Common myeloid progenitor, CD34-positive (primary cell): ENCODE measurements around the gene PIEZO1.

Experiments
- CTCF ChIA-PET: fragments of 350-600 bp; sonication (Branson Sonifier 250); formaldehyde crosslinking; loops from one replicate; lab custom pipeline; 2021; ENCODE audit warnings: antibody characterized with exemption; lab: Charles Lee
- POLR2A ChIA-PET: fragments of 350-600 bp; sonication (Branson Sonifier 250); formaldehyde crosslinking; loops from one replicate; lab custom pipeline; 2021; ENCODE audit warnings: antibody characterized with exemption; lab: Charles Lee
- DNase-seq, 3 donors: peaks; one replicate each; pipeline versions ENCODE4 v3.0.0 to v3.0.0-alpha.2; 2013
- H3K27ac ChIP-seq, 2 experiments: 1 replicate in 1 of 2; 2 replicates in 1 of 2; pipeline ENCODE4 v1.7.0; 2013; ENCODE audit warnings: inconsistent platforms in 2 of 2, low read length in 2 of 2, mild to moderate bottlenecking in 2 of 2, low read depth in 1 of 2, moderate library complexity in 1 of 2; ENCODE audit not compliant: severe bottlenecking in 2 of 2, insufficient read depth in 1 of 2, poor library complexity in 1 of 2
- H3K27me3 ChIP-seq, 5 experiments: replicated peaks in 2 of 5; 1 replicate in 3 of 5; 2 replicates in 2 of 5; pipeline versions ENCODE4 v1.6.1 to v1.7.0; 2013; ENCODE audit warnings: low read length in 4 of 5, mild to moderate bottlenecking in 2 of 5, moderate library complexity in 2 of 5, inconsistent platforms in 1 of 5; ENCODE audit not compliant: insufficient read depth in 5 of 5, control insufficient read depth in 4 of 5
- H3K36me3 ChIP-seq, 4 experiments: 1 replicate in 2 of 4; 2 replicates in 2 of 4; pipeline versions ENCODE4 v1.6.1 to v1.7.0; 2013; ENCODE audit warnings: low read length in 3 of 4, control low read depth in 1 of 4, mild to moderate bottlenecking in 1 of 4; ENCODE audit not compliant: control insufficient read depth in 4 of 4, insufficient read depth in 4 of 4
- H3K4me1 ChIP-seq, 4 experiments: 1 replicate in 3 of 4; 2 replicates in 1 of 4; pipeline versions ENCODE4 v1.6.1 to v1.7.1; 2013; ENCODE audit warnings: low read length in 3 of 4, mild to moderate bottlenecking in 3 of 4, control low read depth in 1 of 4, inconsistent platforms in 1 of 4, moderate library complexity in 1 of 4; ENCODE audit not compliant: control insufficient read depth in 4 of 4, insufficient read depth in 4 of 4; ENCODE audit errors: control extremely low read depth in 1 of 4
- H3K4me3 ChIP-seq, 7 experiments: 1 replicate in 4 of 7; 2 replicates in 3 of 7; pipeline versions ENCODE4 v1.5.1 to v1.7.0; 2013; ENCODE audit warnings: mild to moderate bottlenecking in 7 of 7, low read length in 6 of 7, moderate library complexity in 6 of 7, inconsistent platforms in 2 of 7, low read depth in 2 of 7, control low read depth in 1 of 7; ENCODE audit not compliant: insufficient read depth in 4 of 7, control insufficient read depth in 1 of 7; ENCODE audit errors: extremely low read depth in 1 of 7
- H3K9me3 ChIP-seq, 5 experiments: 1 replicate in 4 of 5; 2 replicates in 1 of 5; pipeline versions ENCODE4 v1.6.1 to v1.7.1; 2013; ENCODE audit warnings: low read length in 4 of 5, mild to moderate bottlenecking in 2 of 5, inconsistent platforms in 1 of 5, low read depth in 1 of 5, moderate library complexity in 1 of 5; ENCODE audit not compliant: control insufficient read depth in 4 of 5, insufficient read depth in 2 of 5; ENCODE audit errors: control extremely low read depth in 1 of 5
- WGBS: methylation state at CpG from one replicate; pipeline ENCODE4 v1.1.5; 2013; ENCODE audit not compliant: insufficient coverage; 5-methylcytosine and 5-hydroxymethylcytosine counted together

The PIEZO1 gene

DNA sequence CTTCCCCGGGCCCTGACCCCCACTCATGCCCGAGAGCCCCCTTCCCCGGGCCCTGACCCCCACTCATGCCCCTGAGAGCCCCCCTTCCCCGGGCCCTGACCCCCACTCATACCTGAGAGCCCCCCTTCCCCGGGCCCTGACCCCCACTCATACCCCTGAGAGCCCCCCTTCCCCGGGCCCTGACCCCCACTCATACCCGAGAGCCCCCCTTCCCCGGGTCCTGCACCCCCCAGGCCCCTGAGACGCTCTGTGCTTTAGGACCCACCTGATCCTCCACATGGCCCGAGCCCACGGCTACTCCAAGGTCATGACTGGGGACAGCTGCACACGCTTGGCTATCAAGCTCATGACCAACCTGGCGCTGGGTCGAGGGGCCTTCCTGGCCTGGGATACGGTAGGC is 72.0 kb downstream of the PIEZO1 start:
- Histone ChIP-seq H3K36me3 (peaks cover 11 to 77% (median 45%) of the 10 kb centered on the region in 4 experiments), H3K4me3 (no peak overlapping the region), H3K27me3 (no peaks in the 10 kb centered on the region), H3K4me1 (peaks cover 0 to 3% (median 0%) of the 10 kb centered on the region in 4 experiments), H3K9me3 (no peaks in the 10 kb centered on the region), H3K27ac (no peak overlapping the region)
- CTCF ChIA-PET, result no interaction called here
- DNase-seq, result no peak
- 97% methylated on average over 8 of the region's 15 CpGs for WGBS
- POLR2A ChIA-PET, result no interaction called here

DNA sequence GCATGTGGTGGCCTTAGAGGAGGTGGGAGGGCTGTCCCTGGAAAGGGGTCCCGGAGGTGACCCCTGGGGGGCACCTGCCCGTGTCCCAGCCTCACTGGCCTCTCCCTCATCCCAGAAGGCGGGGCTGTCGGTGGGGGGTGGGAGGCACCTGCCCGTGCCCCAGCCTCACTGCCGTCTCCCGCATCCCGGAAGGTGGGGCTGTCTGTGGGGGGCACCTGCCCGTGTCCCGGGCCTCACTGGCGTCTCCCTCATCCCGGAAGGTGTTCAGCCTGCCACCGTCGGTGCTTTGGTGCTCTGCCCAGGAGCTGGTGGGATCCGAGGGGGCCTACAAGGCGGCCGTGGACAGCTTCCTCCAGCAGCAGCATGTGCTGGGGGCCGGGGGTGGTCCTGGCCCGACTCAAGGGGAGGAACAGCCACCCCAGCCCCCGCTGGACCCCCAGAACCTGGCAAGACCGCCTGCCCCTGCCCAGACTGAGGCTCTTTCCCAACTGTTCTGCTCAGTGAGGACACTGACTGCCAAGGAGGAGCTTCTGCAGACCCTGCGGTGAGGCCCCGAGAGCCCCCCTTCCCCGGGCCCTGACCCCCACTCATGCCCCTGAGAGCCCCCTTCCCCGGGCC is 72.5 kb downstream of the PIEZO1 start:
- Histone ChIP-seq H3K4me3 (no peak overlapping the region), H3K27me3 (no peaks in the 10 kb centered on the region), H3K36me3 (peaks cover 9 to 72% (median 40%) of the 10 kb centered on the region in 4 experiments), H3K9me3 (no peaks in the 10 kb centered on the region), H3K4me1 (peaks cover 0 to 5% (median 2%) of the 10 kb centered on the region in 4 experiments), H3K27ac (no peak overlapping the region)
- ChIA-PET POLR2A (no interaction called here), CTCF (no interaction called here)
- no peak for DNase-seq
- 93% methylated on average over 22 of the region's 25 CpGs for WGBS

DNA sequence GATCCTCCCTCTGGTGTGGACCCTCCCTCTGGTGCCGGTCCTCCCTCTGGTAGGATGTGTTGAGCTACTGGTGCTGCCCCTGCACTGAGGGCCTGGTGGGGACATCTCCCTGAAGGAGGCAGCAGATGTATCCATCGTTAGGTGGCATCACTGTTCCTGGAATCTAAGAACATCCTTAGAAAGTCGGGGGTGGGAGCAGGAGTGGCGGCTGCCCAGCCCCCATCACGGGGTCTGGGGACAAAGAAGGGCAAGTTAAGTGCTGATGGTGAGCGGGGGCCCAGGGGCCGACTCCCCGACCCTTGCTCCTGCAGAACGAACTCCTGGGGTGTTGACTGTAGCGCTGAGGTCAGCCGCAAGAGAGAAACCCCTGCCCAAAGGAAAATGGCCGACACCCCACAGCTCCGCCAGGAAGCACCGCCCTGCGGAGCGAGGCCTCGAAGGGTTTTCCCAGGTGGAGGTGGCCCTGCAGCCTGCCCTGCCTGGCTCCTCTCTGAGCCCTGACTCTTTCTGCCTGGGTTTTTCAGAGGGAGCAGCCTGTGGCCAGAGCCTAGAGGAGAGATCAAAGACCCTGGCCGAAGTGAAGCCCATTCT is 73.2 kb downstream of the PIEZO1 start:
- no peaks in the 10 kb centered on the region for H3K27me3 ChIP-seq
- H3K4me3 ChIP-seq, result no peak overlapping the region
- no peaks in the 10 kb centered on the region for H3K9me3 ChIP-seq
- H3K27ac ChIP-seq, result no peak overlapping the region
- ChIA-PET CTCF (interaction anchor here (1.2 kb wide), 1 partner anchor 9 kb away, joined by 3 read pairs; no protein-coding TSS in a partner anchor), POLR2A (no interaction called here)
- no peak for DNase-seq
- peaks cover 2 to 11% (median 9%) of the 10 kb centered on the region in 4 experiments for H3K4me1 ChIP-seq
- WGBS, result 85% methylated on average over 17 of the region's 18 CpGs
- H3K36me3 ChIP-seq, result peaks cover 9 to 65% (median 34%) of the 10 kb centered on the region in 4 experiments

DNA sequence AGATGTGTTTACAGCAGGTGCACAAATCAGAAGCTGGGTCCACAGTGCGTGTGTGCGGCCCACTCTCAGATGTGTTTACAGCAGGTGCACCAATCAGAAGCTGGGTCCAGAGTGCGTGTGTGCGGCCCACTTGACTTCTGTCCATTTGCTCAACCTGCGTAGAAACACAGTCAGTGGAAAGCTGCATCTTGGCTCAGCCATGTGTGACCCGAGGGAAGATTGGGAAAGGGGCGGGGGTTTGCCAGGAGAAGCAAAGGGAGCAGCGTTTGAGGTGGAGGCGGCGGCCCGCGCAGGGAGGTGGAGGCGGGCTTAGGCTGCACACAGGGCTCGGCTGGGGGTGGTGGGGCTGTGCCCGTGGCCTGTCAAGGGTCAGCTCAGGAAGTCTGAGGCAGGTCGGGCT is 74.5 kb downstream of the PIEZO1 start:
- H3K4me3 ChIP-seq, result no peak overlapping the region
- H3K27me3 ChIP-seq, result no peaks in the 10 kb centered on the region
- no peak for DNase-seq
- H3K27ac ChIP-seq, result peak overlapping the region in 1 of 2 experiments; percentile 11
- peaks cover 4 to 18% (median 14%) of the 10 kb centered on the region in 4 experiments for H3K4me1 ChIP-seq
- 93% methylated on average over 9 of the region's 16 CpGs for WGBS
- H3K9me3 ChIP-seq, result no peaks in the 10 kb centered on the region
- H3K36me3 ChIP-seq, result peaks cover 5 to 52% (median 22%) of the 10 kb centered on the region in 4 experiments
- POLR2A ChIA-PET, result no interaction called here
- CTCF ChIA-PET, result no interaction called here

DNA sequence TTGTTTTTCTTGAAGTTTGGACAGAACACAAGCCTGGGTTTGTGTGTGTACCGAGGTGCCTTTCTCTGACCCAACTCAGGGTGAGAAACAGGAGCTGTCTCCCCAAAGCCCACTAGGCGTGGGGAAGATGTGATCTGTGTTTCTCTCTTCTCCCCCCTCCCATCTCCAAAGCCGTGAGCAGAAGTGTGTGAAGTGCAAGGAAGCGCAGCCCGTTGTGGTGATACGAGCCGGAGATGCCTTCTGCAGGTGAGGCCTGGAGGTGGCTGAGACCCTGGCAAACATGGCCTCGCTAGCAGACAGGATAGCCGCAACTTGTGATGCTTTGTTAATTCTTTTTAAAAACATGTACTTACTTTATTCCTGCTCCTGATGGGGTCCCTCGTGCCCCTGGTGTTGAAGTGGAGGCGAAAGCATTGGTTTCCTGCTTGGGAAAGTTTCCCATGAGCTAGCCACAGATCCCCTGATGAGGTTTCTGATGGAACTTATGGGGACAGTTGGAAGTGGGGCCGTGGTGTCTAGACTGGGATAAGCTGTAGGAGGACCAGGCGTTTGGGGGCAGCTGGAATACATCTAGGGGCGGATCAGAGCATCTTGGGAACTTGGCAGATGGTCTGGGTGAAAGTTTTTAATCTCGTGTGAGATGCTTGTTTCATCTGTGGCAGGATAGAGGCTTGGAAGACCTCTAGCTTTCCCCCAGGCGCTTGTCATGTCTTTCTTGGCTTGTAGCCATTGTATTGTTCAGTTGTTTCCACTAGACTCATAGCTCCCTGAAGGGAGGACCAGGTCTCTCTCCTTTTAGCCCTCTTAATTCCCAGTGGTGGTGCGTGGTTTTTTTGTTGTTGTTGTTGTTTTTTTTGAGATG is 77.8 kb downstream of the PIEZO1 start:
- POLR2A ChIA-PET, result interaction anchor here (0.6 to 1.5 kb wide), 2 partner anchors 15 to 214 kb away, joined by 3 to 6 read pairs; no protein-coding TSS in a partner anchor
- no peak for DNase-seq
- peak overlapping the region; percentile 40 to 79 for H3K27ac ChIP-seq
- no peaks in the 10 kb centered on the region for H3K9me3 ChIP-seq
- peaks cover 0 to 38% (median 3%) of the 10 kb centered on the region in 4 experiments for H3K36me3 ChIP-seq
- H3K4me3 ChIP-seq, result peak overlapping the region; percentile 70 to 93 (median 87)
- WGBS, result 87% methylated on average over 5 of the region's 17 CpGs
- CTCF ChIA-PET, result no interaction called here
- peaks cover 9 to 51% (median 47%) of the 10 kb centered on the region in 4 experiments for H3K4me1 ChIP-seq
- no peaks in the 10 kb centered on the region for H3K27me3 ChIP-seq

DNA sequence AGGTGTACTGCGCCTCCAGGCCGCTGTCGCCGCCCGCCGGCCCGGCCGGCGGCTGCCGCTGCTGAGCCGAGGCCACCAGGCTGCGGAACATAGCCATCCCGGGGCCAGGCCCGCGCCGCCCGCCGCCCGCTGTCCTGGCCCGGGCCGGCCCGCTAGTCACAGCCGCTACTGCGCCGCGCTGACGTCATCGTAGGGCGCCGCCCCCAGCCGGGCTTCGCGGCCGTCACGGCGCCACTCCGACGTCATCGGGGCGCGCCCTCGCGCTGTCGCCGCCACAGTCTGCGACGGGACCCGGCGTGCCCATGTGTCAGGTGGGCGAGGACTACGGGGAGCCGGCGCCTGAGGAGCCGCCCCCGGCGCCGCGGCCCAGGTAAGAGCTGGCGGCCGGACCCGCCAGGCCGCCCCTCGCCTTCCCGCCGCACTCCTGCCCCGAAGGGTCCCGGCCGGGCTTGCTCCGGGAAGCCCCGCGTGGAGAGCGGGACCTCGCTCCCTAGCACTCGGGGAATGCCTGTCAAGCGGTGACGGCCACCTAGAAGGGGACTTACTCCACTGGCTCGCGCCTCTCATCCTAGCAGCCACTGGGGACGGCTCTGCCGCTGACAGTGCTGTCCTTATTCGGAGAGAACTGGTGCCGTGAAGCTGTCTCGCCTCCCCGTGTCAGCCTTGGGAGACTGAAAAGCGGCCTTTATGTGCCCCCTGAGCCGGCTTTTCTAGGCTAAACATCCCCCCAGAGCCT is 78.6 kb downstream of the PIEZO1 start, which contains the start of the genes CTU2 and RNF166:
TSS of gene CTU2 (plus strand) at position 275 of the 736 bp plus-strand sequence. CDS start at position 303, 28 bp downstream.
TSS of gene RNF166 (minus strand) at position 180 of the 736 bp plus-strand sequence. CDS start at position 97, 83 bp downstream.
- DNase-seq, result peak; percentile 88 to 92 (median 91)
- under 1% methylated on average over 80 of the region's 86 CpGs for WGBS
- Histone ChIP-seq H3K27ac (peak within 1 kb of the TSS; percentile 40 to 79), H3K36me3 (peaks cover 0 to 34% (median 3%) of the 10 kb centered on the region in 4 experiments), H3K27me3 (no peaks in the 10 kb centered on the region), H3K9me3 (no peaks in the 10 kb centered on the region), H3K4me3 (peak within 1 kb of the TSS; percentile 70 to 93 (median 87)), H3K4me1 (peaks cover 9 to 59% (median 55%) of the 10 kb centered on the region in 4 experiments)
- POLR2A ChIA-PET, result interaction anchor here (0.6 to 1.5 kb wide), 2 partner anchors 14 to 215 kb away, joined by 3 to 6 read pairs; no protein-coding TSS in a partner anchor
- CTCF ChIA-PET, result interaction anchor here (3.0 to 3.4 kb wide), 2 partner anchors 18 to 21 kb away, joined by 11 to 14 read pairs; no protein-coding TSS in a partner anchor
